ENCODE measurements around the gene KANK2.

The KANK2 gene

GRCh38 chr19:11225172-11225571 is 27.8 kb upstream of the KANK2 start:
- no peak for DNase-seq

- DNase-seq = no peak
Measured at GRCh38 chr19:11224429-11224828, 27.1 kb upstream of the KANK2 start.

DNA sequence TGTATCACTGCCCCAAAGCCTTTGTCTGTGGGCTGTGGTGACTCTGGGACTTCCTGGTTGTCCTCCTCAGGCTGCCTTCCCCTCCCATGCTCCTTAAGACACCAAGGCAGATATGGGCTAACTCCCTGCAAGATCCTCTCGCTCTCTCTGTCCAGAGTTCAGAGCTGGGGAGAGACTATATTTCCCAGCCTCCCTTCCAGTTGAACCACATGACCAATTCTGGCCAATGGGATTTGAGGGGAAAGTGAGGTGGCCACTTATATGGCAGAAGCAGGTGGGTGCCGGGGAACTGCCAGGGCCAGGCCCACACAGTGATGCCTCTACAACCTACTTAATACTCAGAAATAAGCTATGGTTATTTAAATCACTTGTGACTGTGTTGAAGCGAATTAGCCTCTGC is 25.9 kb upstream of the KANK2 start:
- no peak for DNase-seq

- DNase-seq = no peak
Measured at GRCh38 chr19:11221082-11221598, 23.8 kb upstream of the KANK2 start.

GRCh38 chr19:11214387-11214786 is 17.0 kb upstream of the KANK2 start:
- no peak for DNase-seq

- DNase-seq = no peak
Measured at GRCh38 chr19:11210656-11210928, 13.2 kb upstream of the KANK2 start.

DNA sequence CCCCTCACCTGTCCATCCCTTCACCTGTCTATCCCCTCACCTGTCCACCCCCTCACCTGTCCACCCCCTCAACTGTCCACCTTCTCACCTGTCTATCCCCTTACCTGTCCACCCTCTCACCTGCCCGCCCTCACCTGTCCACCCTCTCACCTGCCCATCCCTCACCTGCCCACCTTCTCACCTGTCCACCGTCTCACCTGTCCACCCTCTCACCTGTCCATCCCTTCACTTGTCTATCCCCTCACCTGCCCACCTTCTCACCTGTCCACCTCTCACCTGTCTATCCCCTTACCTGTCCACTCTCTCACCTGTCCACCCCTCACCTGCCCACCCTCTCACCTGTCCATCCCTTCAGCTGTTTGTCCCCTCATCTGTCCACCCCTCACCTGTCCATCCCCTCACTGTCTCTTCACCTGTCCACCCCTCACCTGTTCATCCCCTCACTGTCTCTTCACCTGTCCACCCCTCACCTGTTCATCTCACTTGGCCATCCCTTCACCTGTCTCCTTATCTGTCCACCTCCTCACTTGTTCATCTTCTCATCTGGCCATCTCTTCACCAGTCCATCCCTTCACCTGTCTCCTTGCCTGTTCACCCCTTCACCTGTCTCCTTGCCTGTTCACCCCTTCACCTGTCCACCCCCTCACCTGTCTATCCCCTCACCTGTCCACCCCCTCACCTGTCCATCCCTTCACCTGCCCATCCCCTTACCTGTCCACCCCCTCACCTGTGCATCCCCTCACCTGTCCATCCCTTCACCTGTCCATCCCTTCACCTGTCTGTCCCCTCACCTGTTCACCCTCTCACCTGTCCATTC is 12.7 kb upstream of the KANK2 start:
- DNase-seq = no peak

DNA sequence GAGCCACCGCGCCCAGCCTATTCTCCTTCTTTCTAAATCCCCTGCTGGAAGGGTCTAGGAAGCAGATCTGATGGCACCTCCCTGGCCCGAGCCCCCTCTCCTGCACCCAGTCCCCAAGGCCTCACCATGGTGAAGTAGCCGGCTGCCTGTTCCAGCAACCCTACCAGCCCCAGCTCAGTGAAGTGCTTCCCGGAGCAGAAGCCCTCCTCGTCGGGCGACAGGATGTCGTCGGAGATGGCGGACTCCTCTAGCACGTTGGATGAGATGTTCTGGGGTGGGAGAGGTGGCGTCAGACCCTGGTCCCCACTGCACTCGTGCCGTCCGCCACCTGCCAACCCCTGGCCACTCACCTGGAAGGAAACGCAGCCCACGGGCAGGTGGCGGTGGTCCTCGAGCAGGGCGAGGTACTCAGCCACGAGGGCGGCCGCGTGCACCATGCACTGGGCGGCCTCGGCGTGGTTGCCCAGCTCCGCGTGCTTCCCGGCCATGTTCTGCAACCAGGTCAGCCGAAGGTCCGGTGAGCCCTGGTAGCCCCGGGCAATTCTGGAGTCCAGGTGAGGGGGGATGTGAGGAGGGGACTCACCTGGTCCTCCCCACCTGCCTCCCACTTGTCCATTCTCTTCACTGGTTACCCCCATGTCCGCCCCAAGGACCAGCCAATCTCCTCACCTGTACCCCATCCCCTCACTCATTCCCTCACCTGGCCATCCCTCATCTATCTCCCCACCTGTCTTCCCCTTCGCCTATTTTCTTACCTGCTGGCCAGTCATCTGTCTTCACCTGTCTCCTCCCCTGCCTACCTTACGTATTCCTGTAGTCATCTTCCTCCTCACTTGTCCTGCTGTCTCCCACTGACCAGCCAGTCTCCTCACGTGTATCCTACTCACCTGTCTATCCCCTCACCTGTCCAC is 11.5 kb upstream of the KANK2 start:
- DNase-seq = no peak

- DNase-seq = no peak
Measured at GRCh38 chr19:11205939-11206570, 8.7 kb upstream of the KANK2 start.

GRCh38 chr19:11204943-11205349 is 7.6 kb upstream of the KANK2 start:
- no peak for DNase-seq

- no peak for DNase-seq
Measured at GRCh38 chr19:11204076-11204602, 6.8 kb upstream of the KANK2 start.

DNA sequence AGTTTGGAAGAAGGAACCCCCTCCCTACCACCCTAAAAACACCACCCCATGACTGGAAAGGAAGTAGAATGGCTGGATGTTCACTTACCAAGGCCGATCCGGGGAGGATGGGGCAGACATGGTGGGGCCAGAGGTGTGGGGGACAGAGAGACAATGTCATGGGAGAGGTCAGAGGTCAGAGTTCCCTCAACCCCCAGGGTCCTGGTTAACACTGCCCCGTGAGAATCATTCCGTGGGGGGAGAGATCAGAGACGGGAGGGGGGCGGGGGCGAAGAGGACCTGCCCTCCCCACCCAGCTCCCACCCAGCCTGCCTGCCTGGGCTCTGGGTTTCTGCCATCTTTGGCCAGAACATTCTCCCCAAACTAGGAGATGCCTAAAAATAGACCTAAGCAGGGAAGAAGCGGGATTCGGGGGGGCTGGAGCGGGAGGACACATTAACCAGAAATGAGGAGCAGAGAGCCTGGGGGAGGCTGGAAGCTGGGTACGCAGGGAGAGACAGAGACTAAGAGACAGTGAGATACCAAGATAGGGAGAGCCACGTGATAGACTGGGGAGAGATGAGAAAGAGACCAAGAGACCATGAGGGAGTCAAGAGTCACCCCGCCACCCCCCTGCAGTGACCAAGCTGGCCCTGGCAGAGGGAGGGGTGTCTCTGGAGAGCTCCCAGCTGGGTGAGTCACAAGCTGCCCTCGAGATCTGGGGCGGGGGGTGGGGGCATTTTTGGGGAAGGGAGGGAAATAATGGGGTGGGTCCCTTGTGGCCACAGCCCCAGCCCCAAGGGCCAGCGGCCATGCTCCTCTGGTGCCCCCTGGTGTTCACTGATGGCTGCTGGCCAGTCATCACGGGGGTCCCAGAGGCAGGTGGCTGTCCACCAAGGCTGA is 6.1 kb upstream of the KANK2 start:
- no peak for DNase-seq

DNA sequence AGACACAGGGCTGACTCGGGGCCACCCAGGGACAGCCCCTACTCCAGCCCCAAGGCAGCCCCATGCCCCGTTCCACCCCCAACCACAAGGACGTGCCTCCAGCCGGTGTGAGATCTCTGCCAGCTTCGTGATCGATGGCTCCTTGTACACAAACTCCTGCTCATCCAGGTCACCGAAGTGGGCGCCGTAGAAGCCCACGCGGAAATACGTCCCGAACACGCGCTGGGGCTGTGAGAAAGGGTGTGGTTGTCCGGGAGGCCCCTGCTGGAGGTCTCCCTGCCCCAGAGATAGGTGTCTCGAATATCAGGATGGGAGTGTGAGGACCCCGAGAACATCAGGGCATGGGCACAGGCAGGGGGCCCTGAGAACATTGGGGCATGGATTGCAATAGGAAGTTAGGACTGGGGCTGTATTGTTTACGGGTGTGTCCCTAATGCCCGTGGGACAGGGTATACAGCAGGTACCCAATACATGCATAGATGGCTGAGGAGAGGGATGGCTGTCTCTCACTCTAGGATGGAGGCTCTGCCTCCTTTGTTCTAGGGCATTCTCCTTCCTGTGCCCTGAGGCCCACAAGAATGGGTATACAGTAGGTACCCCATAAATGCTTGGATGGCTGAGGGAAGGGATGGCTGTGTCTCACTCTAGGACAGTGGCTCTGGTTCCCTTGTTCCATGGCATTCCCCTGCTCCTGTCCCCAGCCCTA is 5.3 kb upstream of the KANK2 start:
- no peak for DNase-seq

DNA sequence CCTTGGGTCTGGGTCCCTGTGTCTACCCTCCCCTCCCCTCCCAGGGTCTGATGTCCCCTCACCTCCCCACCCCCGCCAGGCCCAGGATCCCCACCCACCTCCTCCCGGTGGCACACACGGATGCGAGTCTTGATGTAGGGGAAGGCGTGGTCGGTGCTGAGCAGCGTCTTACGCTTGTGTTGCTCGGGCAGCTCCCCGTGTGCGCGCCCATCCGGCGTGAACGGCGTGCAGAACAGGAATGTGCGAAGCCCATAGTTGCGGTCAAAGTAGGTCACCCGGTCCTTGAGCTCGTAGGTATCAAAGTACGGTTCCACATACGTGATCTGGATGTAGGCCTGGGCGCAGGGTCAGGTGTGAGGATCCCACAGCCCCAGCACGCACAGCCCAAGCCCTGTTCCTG is 4.4 kb upstream of the KANK2 start:
- no peak for DNase-seq

- DNase-seq = no peak
Measured at GRCh38 chr19:11200931-11201330, 3.6 kb upstream of the KANK2 start.

GRCh38 chr19:11200015-11200574 is 2.8 kb upstream of the KANK2 start:
- no peak for DNase-seq

DNA sequence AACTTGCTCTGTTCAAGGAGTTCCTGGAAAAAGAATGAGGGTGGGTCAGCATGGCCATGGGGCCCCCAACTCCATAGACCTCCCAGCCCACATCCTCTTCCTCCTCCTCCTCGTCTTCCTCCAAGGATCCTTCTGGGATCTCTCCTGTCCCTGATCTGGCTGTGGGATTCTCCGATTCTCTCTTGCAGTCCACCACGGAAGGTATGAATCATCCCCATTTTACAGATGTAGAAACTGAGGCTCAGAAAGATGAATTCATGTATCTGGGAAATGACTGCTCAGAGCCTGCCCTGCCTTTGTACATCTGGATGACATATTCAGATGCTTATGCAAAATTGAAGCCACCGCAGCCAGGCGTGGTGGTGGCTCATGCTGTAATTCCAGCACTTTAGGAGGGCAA is 2.2 kb upstream of the KANK2 start:
- no peak for DNase-seq

DNA sequence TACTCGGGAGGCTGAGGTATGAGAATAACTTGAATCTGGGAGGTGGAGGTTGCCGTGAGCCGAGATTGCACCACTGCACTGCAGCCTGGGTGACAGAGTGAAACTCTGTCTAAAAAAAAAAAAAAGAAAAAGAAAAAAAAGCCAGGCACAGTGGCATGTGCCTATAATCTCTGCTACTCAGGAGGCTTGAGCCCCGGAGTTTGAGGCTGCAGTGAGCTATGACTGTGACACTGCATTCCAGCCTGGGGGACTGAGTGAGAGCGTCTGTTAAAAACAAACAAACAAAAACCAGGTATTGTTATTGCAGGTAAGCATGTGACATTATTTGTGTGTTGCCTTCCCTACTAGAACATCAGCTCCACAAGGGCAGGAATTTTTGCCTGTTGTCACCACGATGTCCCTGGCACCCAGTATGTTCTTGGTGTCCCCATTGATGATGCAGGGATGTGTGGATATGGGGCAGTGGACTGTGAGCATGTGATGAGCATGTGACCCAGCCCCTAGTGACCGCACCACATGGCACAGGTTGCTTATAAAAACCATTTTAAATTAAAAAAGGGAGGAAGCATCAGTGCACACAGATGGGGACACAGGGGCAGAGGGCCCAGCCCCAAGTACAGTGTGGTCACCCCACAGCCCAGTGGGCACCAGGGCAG is 1.6 kb upstream of the KANK2 start:
- no peak for DNase-seq

DNA sequence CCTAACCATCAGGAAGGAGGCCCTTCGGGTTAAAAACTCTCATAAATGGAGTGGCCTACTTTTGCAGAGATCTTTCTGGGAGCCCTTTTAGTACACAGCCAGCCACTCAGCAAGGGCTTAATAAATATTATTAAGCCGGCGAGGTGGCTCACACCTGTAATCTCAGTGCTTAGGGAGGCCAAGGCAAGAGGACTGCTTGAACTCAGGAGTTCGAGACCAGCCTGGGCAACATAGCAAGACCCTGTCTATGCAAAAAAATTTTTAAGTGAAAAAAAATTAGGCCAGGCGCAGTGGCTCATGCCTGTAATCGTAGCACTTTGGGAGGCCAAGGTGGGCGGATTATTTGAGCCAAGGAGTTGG is 810 bp upstream of the KANK2 start:
- no peak for DNase-seq

DNA sequence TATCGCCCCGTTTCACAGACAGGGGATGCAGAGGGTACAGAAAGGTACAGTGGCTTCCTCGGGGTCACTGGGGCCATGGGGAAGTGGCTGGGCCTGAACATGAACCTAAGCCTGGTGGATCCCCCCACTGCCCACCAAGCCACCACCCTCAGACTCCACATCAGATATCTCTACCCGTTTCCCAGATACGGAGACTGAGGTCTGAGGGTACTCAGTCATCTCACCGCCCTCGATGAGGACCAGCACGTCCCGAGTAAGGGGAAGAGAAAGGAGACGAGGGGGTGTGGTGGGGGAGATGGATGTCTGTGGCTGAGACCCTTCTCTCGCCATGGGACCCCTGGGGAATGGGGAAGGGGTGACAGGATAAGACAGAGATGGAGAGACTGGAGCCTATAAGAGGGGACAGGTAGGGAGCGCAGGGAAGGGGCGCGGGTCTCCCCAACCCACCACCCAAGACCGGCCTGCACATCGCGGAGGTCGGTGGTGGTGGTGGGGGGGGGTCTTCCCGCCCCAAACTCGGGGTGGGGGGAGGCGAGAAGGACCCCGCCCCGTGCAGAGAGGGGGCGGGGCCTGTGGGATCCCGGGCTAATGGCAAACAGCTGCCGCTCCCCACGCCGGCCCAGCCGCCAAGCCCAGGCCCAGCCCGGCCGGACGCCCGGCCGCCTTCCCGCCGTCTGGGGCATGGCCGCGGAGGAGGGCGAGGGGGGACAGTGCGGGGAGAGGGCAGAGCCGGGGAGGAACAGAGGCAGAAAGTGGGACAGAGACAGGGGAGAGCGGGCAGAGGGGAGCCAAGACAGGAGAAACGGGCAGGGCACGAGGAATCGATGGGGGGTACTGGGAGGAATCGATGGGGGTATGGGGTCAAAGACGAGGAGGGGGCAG is 698 bp downstream of the KANK2 start:
- DNase-seq = no peak

All from NCI-H1417 treated with DMSO at 0.1 percent for 48 hours (cell line).